Upper lobe of left lung (tissue), 6 donors: ENCODE results near the gene RPL3. TPM values are rescaled to one million over a fixed set of nuclear protein-coding genes. Genes with fewer than 3 reads are reported as not detected.
A peak's percentile ranks its signal among the peaks of the same experiment; 100 is the strongest.

ENCODE experiments used
- ATAC-seq, 2 donors: fragments of 200-7000 bp; cut with Tn5 transposase; one replicate each; pipeline ENCODE4 v1.9.1; 2022; ENCODE audit warnings: mild to moderate bottlenecking in 2 of 2, moderate library complexity in 2 of 2; ENCODE audit not compliant: low FRiP score in 2 of 2
- DNase-seq, 2 donors: peaks; one replicate each; pipeline ENCODE4 v3.0.0-alpha.2; 2019 to 2020
- H3K27ac ChIP-seq, 4 donors: fragments of 200-600 bp; sonication (generic); one replicate each; pipeline ENCODE4 v1.5.1; 2016 to 2019
- H3K27me3 ChIP-seq, 4 donors: fragments of 200-600 bp; sonication (generic); one replicate each; pipeline ENCODE4 v1.5.1; 2017 to 2019
- H3K36me3 ChIP-seq, 4 donors: fragments of 200-600 bp; sonication (generic); one replicate each; pipeline ENCODE4 v1.5.1; 2016 to 2019
- H3K4me1 ChIP-seq, 4 donors: fragments of 200-600 bp; sonication (generic); one replicate each; pipeline ENCODE4 v1.5.1; 2018 to 2019
- H3K4me3 ChIP-seq, 4 donors: fragments of 200-600 bp; sonication (generic); one replicate each; pipeline ENCODE4 v1.5.1; 2017 to 2019; ENCODE audit warnings: mild to moderate bottlenecking in 2 of 4, moderate library complexity in 1 of 4
- H3K9me3 ChIP-seq, 4 donors: fragments of 200-600 bp; sonication (generic); one replicate each; pipeline ENCODE4 v1.5.1; 2018 to 2019
- EP300 ChIP-seq, 4 donors: sonication (generic); formaldehyde crosslinking; IDR thresholded peaks; one replicate each; pipeline ENCODE4 v1.5.1; 2017; ENCODE audit warnings: antibody characterized with exemption in 4 of 4, control low read depth in 2 of 4
- POLR2A ChIP-seq, 4 donors: fragments of 450-650 bp; IDR thresholded peaks; one replicate each; pipeline ENCODE4 v1.5.1; 2016 to 2017; ENCODE audit warnings: antibody characterized with exemption in 4 of 4, mild to moderate bottlenecking in 2 of 4
- POLR2AphosphoS5 ChIP-seq, 2 donors: sonication (generic); formaldehyde crosslinking; IDR thresholded peaks; one replicate each; pipeline ENCODE4 v1.5.1; 2017; ENCODE audit warnings: antibody characterized with exemption in 2 of 2
- WGBS, 2 donors: methylation state at CpG; one replicate each; pipeline ENCODE4 v1.1.5; 2017 to 2018; 5-methylcytosine and 5-hydroxymethylcytosine counted together
- total RNA-seq, 6 donors: library from RNA; depleted of rRNA in 4 of 6; stranded (reverse); fragments of >200 nt in 4 of 6; gene quantifications; one replicate each; pipeline versions ENCODE4 v1.1.0 to v1.2.1, GENCODE V29; 2016 to 2021
- TF ChIP-seq, protein P1 (sequence below), 6 experiments: fragments of 450-650 bp in 4 of 6; fragments of 200-600 bp in 2 of 6; sonication (generic) in 2 of 6; IDR thresholded peaks; one replicate each; pipeline ENCODE4 v1.5.1; 2016 to 2019; ENCODE audit warnings: antibody characterized with exemption in 6 of 6
- donor health status: DM: no; HTN: no; CAD: no; lungs with moderate emphysema.
- donor health status: DM: no; HTN: yes; CAD: no; lungs with severe emphysema.

RPL3 gene
- total RNA-seq, 6 donors from 2014 or later = 1,194 to 1,833 (median 1,624) TPM

- WGBS, 2 donors = 92 to 96% methylated on average over 6 to 13 of the region's 13 CpGs
- Histone ChIP-seq H3K4me1 (peaks cover 31 to 36% (median 31%) of the 10 kb centered on the region in 4 donors), H3K27me3 (no peaks in the 10 kb centered on the region), H3K27ac (peak overlapping the region in 1 of 4 donors; percentile 6), H3K36me3 (no peaks in the 10 kb centered on the region), H3K4me3 (no peak overlapping the region), H3K9me3 (peaks cover 0 to 10% (median 4%) of the 10 kb centered on the region in 4 donors)
- ATAC-seq (no peak), DNase-seq (no peak)
- TF ChIP-seq POLR2A (IDR thresholded peaks at IDR 0.05) (no peak), POLR2AphosphoS5 (IDR thresholded peaks at IDR 0.05) (no peak), EP300 (IDR thresholded peaks at IDR 0.05) (no peak)
- TF ChIP-seq, protein P1, sequence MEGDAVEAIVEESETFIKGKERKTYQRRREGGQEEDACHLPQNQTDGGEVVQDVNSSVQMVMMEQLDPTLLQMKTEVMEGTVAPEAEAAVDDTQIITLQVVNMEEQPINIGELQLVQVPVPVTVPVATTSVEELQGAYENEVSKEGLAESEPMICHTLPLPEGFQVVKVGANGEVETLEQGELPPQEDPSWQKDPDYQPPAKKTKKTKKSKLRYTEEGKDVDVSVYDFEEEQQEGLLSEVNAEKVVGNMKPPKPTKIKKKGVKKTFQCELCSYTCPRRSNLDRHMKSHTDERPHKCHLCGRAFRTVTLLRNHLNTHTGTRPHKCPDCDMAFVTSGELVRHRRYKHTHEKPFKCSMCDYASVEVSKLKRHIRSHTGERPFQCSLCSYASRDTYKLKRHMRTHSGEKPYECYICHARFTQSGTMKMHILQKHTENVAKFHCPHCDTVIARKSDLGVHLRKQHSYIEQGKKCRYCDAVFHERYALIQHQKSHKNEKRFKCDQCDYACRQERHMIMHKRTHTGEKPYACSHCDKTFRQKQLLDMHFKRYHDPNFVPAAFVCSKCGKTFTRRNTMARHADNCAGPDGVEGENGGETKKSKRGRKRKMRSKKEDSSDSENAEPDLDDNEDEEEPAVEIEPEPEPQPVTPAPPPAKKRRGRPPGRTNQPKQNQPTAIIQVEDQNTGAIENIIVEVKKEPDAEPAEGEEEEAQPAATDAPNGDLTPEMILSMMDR (IDR thresholded peaks at IDR 0.05) = no peak
Measured at GRCh38 chr22:39288135-39288898, 31.1 kb downstream of the RPL3 start.

DNA sequence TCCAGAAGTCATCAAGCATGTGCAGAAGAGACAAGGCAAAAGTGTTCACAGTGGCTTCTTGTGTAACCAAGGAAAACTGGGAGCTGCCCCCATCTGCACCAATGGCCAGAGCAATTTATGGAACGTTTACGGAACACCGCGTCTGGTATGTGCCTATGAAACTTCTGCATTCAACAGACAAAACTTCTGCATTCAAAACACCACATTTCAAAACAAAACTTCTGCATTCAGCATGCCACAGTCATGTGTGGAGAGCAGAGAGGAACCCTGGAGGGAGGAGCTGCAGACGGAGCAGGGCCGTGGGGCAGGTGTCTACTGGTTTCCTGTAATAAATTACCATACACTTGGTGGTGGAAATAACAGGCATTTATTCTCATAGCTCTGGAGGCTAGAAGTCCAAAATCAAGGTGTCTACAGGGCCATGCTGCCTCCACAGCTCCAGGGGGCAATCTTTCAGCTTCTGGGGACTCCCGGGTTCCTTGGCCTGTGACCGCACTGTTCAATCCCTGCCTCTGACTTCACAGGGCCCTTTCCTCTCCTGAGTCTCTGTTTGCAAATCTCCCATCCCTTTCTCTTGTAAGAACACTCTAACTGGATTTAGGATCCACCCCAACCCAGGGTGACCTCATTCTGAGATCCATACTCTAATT is 32.2 kb downstream of the RPL3 start:
- Histone ChIP-seq H3K36me3 (no peaks in the 10 kb centered on the region), H3K27ac (peak overlapping the region in 3 of 4 donors; percentile 46 to 62 (median 53)), H3K27me3 (no peaks in the 10 kb centered on the region), H3K4me3 (no peak overlapping the region), H3K9me3 (peaks cover 0 to 10% (median 4%) of the 10 kb centered on the region in 4 donors), H3K4me1 (peaks cover 31 to 38% (median 32%) of the 10 kb centered on the region in 4 donors)
- TF ChIP-seq EP300 (IDR thresholded peaks at IDR 0.05) = no peak
- peak in 1 of 4 donors; percentile 39 for TF ChIP-seq POLR2A (IDR thresholded peaks at IDR 0.05)
- TF ChIP-seq, protein P1 (IDR thresholded peaks at IDR 0.05) = no peak
- TF ChIP-seq POLR2AphosphoS5 (IDR thresholded peaks at IDR 0.05) = peak in 1 of 2 donors; percentile 13
- WGBS, 2 donors = 46 to 51% methylated on average over 8 of the region's 8 CpGs
- DNase-seq (peak in 1 of 2 donors; percentile 47), ATAC-seq (peak in 1 of 2 donors; percentile 55)

DNA sequence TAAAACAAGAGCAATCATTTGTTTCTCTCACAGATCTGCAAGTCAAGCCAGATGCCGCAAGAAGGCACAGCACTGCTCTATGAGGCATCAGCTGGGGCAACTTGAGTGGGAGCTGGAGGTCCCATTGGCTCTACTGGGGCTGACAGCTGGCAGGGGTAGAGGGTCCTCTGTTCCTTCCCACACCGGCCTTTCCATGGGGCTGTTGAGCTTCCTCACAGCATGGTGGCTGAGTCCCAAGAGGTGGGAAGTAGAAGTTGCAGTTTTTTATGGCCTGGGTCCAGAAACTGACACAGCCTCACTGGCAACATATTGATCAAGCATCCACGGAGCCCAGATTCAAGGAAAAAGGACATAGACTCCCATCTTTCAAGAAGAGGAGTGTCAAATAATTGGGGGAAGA is 34.4 kb downstream of the RPL3 start:
- TF ChIP-seq POLR2AphosphoS5 (IDR thresholded peaks at IDR 0.05) (no peak), POLR2A (IDR thresholded peaks at IDR 0.05) (no peak), EP300 (IDR thresholded peaks at IDR 0.05) (no peak)
- TF ChIP-seq, protein P1 (IDR thresholded peaks at IDR 0.05) = no peak
- DNase-seq (no peak), ATAC-seq (no peak)
- no peaks in the 10 kb centered on the region for H3K36me3 ChIP-seq
- H3K9me3 ChIP-seq = peaks cover 0 to 10% (median 4%) of the 10 kb centered on the region in 4 donors
- H3K27me3 ChIP-seq = no peaks in the 10 kb centered on the region
- WGBS, 2 donors = 81 to 93% methylated on average over 2 to 3 of the region's 3 CpGs
- peak overlapping the region in 1 of 4 donors; percentile 86 for H3K27ac ChIP-seq
- H3K4me3 ChIP-seq = no peak overlapping the region
- H3K4me1 ChIP-seq = peaks cover 15 to 29% (median 28%) of the 10 kb centered on the region in 4 donors

GRCh38 chr22:39284142-39284980 is 35.1 kb downstream of the RPL3 start:
- WGBS, 2 donors = 87 to 90% methylated on average over 16 to 19 of the region's 19 CpGs
- no peak overlapping the region for H3K4me3 ChIP-seq
- H3K27me3 ChIP-seq = no peaks in the 10 kb centered on the region
- H3K9me3 ChIP-seq = peaks cover 0 to 10% (median 4%) of the 10 kb centered on the region in 4 donors
- DNase-seq (no peak), ATAC-seq (no peak)
- H3K27ac ChIP-seq = peak overlapping the region; percentile 83 to 88 (median 86)
- H3K4me1 ChIP-seq = peaks cover 15 to 34% (median 28%) of the 10 kb centered on the region in 4 donors
- TF ChIP-seq, protein P1 (IDR thresholded peaks at IDR 0.05) = no peak
- TF ChIP-seq EP300 (IDR thresholded peaks at IDR 0.05) (no peak), POLR2AphosphoS5 (IDR thresholded peaks at IDR 0.05) (no peak), POLR2A (IDR thresholded peaks at IDR 0.05) (no peak)
- H3K36me3 ChIP-seq = no peaks in the 10 kb centered on the region
